Measurements from ENCODE around the gene CYP3A7.
"Not testable (repeated sequence)": the region's sequence is repeated elsewhere in the genome, so short reads cannot be mapped to it uniquely, and the experiment has no call there.

GRCh38 chr7:99746915-99747314 is 11.9 kb upstream of the CYP3A7 start:
- TF ChIP-seq, protein P1, sequence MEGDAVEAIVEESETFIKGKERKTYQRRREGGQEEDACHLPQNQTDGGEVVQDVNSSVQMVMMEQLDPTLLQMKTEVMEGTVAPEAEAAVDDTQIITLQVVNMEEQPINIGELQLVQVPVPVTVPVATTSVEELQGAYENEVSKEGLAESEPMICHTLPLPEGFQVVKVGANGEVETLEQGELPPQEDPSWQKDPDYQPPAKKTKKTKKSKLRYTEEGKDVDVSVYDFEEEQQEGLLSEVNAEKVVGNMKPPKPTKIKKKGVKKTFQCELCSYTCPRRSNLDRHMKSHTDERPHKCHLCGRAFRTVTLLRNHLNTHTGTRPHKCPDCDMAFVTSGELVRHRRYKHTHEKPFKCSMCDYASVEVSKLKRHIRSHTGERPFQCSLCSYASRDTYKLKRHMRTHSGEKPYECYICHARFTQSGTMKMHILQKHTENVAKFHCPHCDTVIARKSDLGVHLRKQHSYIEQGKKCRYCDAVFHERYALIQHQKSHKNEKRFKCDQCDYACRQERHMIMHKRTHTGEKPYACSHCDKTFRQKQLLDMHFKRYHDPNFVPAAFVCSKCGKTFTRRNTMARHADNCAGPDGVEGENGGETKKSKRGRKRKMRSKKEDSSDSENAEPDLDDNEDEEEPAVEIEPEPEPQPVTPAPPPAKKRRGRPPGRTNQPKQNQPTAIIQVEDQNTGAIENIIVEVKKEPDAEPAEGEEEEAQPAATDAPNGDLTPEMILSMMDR (IDR thresholded peaks at IDR 0.05) = not testable (repeated sequence)
- TF ChIP-seq POLR2A (IDR thresholded peaks at IDR 0.05) = not testable (repeated sequence)

Data from uterus (tissue), 2 donors.